ENCODE results near the gene SLC12A9.

- TF ChIP-seq CTCF (IDR thresholded peaks at IDR 0.05) (no peak), POLR2AphosphoS5 (IDR thresholded peaks at IDR 0.05) (no peak)
Measured at GRCh38 chr7:100803398-100804161, 48.9 kb upstream of the SLC12A9 start.

All from upper lobe of left lung (tissue), 4 donors.